H1 (cell line): ENCODE data around the gene CDKN2B-AS1. TPM values are rescaled to one million over a fixed set of nuclear protein-coding genes. Genes with fewer than 3 reads are reported as not detected.

Experiments
- CTCF ChIA-PET: fragments of 300-600 bp; sonication (Branson Sonifier 250); formaldehyde crosslinking; loops from one replicate; lab custom pipeline; 2021; ENCODE audit not compliant: partially characterized antibody; lab: Charles Lee
- POLR2A ChIA-PET: fragments of 300-600 bp; sonication (Branson Sonifier 250); formaldehyde crosslinking; loops from one replicate; lab custom pipeline; 2021; ENCODE audit warnings: inconsistent platforms; ENCODE audit not compliant: partially characterized antibody; lab: Charles Lee
- DNase-seq, 2 experiments: peaks; one replicate each; pipeline versions ENCODE4 v3.0.0 to v3.0.0-alpha.2; 2010 to 2022; ENCODE audit warnings: low spot score in 2 of 2, low read depth in 1 of 2, mixed read lengths in 1 of 2
- FAIRE-seq: peaks from 2 replicates; lab custom pipeline; 2011; peaks lifted over from hg19 to GRCh38; lab: Jason Lieb, UNC
- H2AFZ ChIP-seq: 2 replicates; pipeline ENCODE4 v1.8.1; 2012; ENCODE audit warnings: low read length, inconsistent platforms
- H2AK5ac ChIP-seq: 2 replicates; pipeline ENCODE4 v1.6.1; 2013; ENCODE audit warnings: low read depth, low read length
- H2BK120ac ChIP-seq: replicated peaks from 2 replicates; pipeline ENCODE3; 2013; ENCODE audit warnings: low read depth, low read length, inconsistent platforms
- H2BK12ac ChIP-seq: 2 replicates; pipeline ENCODE4 v1.6.1; 2013; ENCODE audit warnings: low read depth, low read length
- H2BK15ac ChIP-seq: 2 replicates; pipeline ENCODE4 v1.6.1; 2013; ENCODE audit warnings: low read length
- H2BK20ac ChIP-seq: 2 replicates; pipeline ENCODE4 v1.6.1; 2013; ENCODE audit warnings: low read length
- H2BK5ac ChIP-seq: 2 replicates; pipeline ENCODE4 v1.6.1; 2013; ENCODE audit warnings: low read depth, low read length
- H3K14ac ChIP-seq: 2 replicates; pipeline ENCODE4 v1.6.1; 2013; ENCODE audit warnings: inconsistent platforms; ENCODE audit not compliant: insufficient read length
- H3K18ac ChIP-seq: 2 replicates; pipeline ENCODE4 v1.6.1; 2013; ENCODE audit warnings: low read length; ENCODE audit errors: extremely low read depth
- H3K23ac ChIP-seq: 2 replicates; pipeline ENCODE4 v1.6.1; 2013; ENCODE audit warnings: inconsistent platforms; ENCODE audit not compliant: insufficient read length
- H3K23me2 ChIP-seq: 2 replicates; pipeline ENCODE4 v1.6.1; 2013; ENCODE audit warnings: low read depth, low read length
- H3K27ac ChIP-seq: 2 replicates; pipeline ENCODE4 v1.6.1; 2011; ENCODE audit warnings: low read depth, low read length, inconsistent platforms
- H3K27me3 ChIP-seq, 4 experiments: replicated peaks in 1 of 4; 1 replicate in 1 of 4; 2 replicates in 3 of 4; pipeline versions ENCODE4 v1.6.1 to v1.8.1; 2011 to 2013; ENCODE audit warnings: low read length in 3 of 4, mild to moderate bottlenecking in 3 of 4, inconsistent platforms in 2 of 4, mixed read lengths in 2 of 4, moderate library complexity in 1 of 4; ENCODE audit not compliant: control insufficient read depth in 3 of 4, insufficient read depth in 3 of 4; ENCODE audit errors: extremely low read depth in 1 of 4
- H3K36me3 ChIP-seq, 4 experiments: 2 replicates each; pipeline versions ENCODE4 v1.6.1 to v1.8.1; 2011 to 2013; ENCODE audit warnings: mild to moderate bottlenecking in 4 of 4, low read length in 3 of 4, moderate library complexity in 2 of 4, control low read depth in 1 of 4, inconsistent platforms in 1 of 4; ENCODE audit not compliant: insufficient read depth in 4 of 4, control insufficient read depth in 2 of 4
- H3K4ac ChIP-seq: replicated peaks from 2 replicates; pipeline ENCODE3; 2013; ENCODE audit warnings: low read length, low read depth, mixed read lengths, inconsistent platforms; ENCODE audit not compliant: insufficient read length
- H3K4me1 ChIP-seq, 4 experiments: replicated peaks in 1 of 4; 1 replicate in 1 of 4; 2 replicates in 3 of 4; pipeline versions ENCODE4 v1.6.1 to v1.8.1; 2011 to 2013; ENCODE audit warnings: low read length in 3 of 4, inconsistent platforms in 2 of 4, mixed read lengths in 1 of 4; ENCODE audit not compliant: insufficient read depth in 4 of 4, control insufficient read depth in 3 of 4
- H3K4me2 ChIP-seq, 2 experiments: 2 replicates each; pipeline versions ENCODE4 v1.6.1 to v1.8.1; 2011 to 2013; ENCODE audit warnings: low read depth in 2 of 2, low read length in 2 of 2, control low read depth in 1 of 2, inconsistent platforms in 1 of 2, mild to moderate bottlenecking in 1 of 2; ENCODE audit not compliant: insufficient read depth in 1 of 2
- H3K4me3 ChIP-seq, 4 experiments: fragments of 200-600, 300-600 bp in 1 of 4; sonication (generic), shearing (Covaris generic), sonication (Bioruptor Twin) in 1 of 4; 2 replicates each; pipeline versions ENCODE4 v1.5.1 to v1.8.1; 2011 to 2016; ENCODE audit warnings: low read length in 4 of 4, low read depth in 3 of 4, control low read depth in 2 of 4, inconsistent platforms in 2 of 4, mild to moderate bottlenecking in 2 of 4, mixed read lengths in 1 of 4, moderate library complexity in 1 of 4; ENCODE audit not compliant: insufficient read depth in 2 of 4; ENCODE audit errors: extremely low read depth in 1 of 4
- H3K56ac ChIP-seq: replicated peaks from 2 replicates; pipeline ENCODE3; 2013; ENCODE audit warnings: low read depth, mild to moderate bottlenecking, mixed read lengths, low read length, inconsistent platforms; ENCODE audit not compliant: insufficient read length
- H3K79me1 ChIP-seq: 2 replicates; pipeline ENCODE4 v1.6.1; 2013; ENCODE audit warnings: low read depth, low read length, control low read depth
- H3K79me2 ChIP-seq, 2 experiments: 2 replicates each; pipeline versions ENCODE4 v1.6.1 to v1.8.1; 2012 to 2013; ENCODE audit warnings: low read length in 2 of 2, mild to moderate bottlenecking in 2 of 2, inconsistent platforms in 1 of 2; ENCODE audit not compliant: insufficient read depth in 2 of 2, control insufficient read depth in 1 of 2
- H3K9ac ChIP-seq, 4 experiments: replicated peaks in 1 of 4; 1 replicate in 1 of 4; 2 replicates in 3 of 4; pipeline versions ENCODE4 v1.6.1 to v1.8.1; 2011 to 2013; ENCODE audit warnings: low read depth in 3 of 4, low read length in 3 of 4, control low read depth in 2 of 4, mild to moderate bottlenecking in 2 of 4, moderate library complexity in 2 of 4, inconsistent platforms in 1 of 4; ENCODE audit errors: extremely low read depth in 1 of 4
- H3K9me3 ChIP-seq, 2 experiments: 2 replicates each; pipeline versions ENCODE4 v1.6.1 to v1.8.1; 2012 to 2013; ENCODE audit warnings: mild to moderate bottlenecking in 2 of 2, moderate library complexity in 2 of 2, control low read depth in 1 of 2, inconsistent platforms in 1 of 2, low read depth in 1 of 2, low read length in 1 of 2, mixed read lengths in 1 of 2; ENCODE audit not compliant: insufficient read depth in 2 of 2
- H4K20me1 ChIP-seq, 2 experiments: replicated peaks in 1 of 2; 2 replicates each; pipeline versions ENCODE3 to v1.8.1; 2011 to 2013; ENCODE audit warnings: inconsistent platforms in 2 of 2, low read length in 2 of 2, mild to moderate bottlenecking in 1 of 2; ENCODE audit not compliant: insufficient read depth in 2 of 2, control insufficient read depth in 1 of 2
- H4K5ac ChIP-seq: 2 replicates; pipeline ENCODE4 v1.6.1; 2013; ENCODE audit warnings: low read length, low read depth, mixed read lengths, inconsistent platforms; ENCODE audit not compliant: insufficient read length
- H4K8ac ChIP-seq: 2 replicates; pipeline ENCODE4 v1.8.0; 2013; ENCODE audit warnings: mild to moderate bottlenecking, moderate library complexity, low read length, inconsistent platforms; ENCODE audit not compliant: insufficient read depth; ENCODE audit errors: extremely low read depth
- H4K91ac ChIP-seq: replicated peaks from 2 replicates; pipeline ENCODE3; 2013; ENCODE audit warnings: low read length, mixed read lengths, inconsistent platforms; ENCODE audit not compliant: insufficient read length
- ASH2L ChIP-seq: fragments of 200-600, 300-600 bp; sonication (generic); IDR thresholded peaks from one replicate; pipeline ENCODE4 v1.7.1; 2017; ENCODE audit warnings: low read length
- BCL11A ChIP-seq, 2 experiments: IDR thresholded peaks; one replicate each; pipeline ENCODE4 v1.6.1; 2011; ENCODE audit warnings: low read depth in 2 of 2, low read length in 2 of 2, mild to moderate bottlenecking in 2 of 2
- EZH2 ChIP-seq: fragments of 200-600 bp; sonication (generic); IDR thresholded peaks from 2 replicates; pipeline ENCODE4 v1.7.1; 2012; ENCODE audit warnings: low read depth, mild to moderate bottlenecking, moderate library complexity, low read length, inconsistent platforms; ENCODE audit not compliant: severe bottlenecking
- JUND ChIP-seq: IDR thresholded peaks from 2 replicates; pipeline ENCODE4 v1.6.1; 2011; ENCODE audit warnings: mild to moderate bottlenecking, improper control_type of control experiment, low read length
- KDM5A ChIP-seq: fragments of 200-600 bp; IDR thresholded peaks from 2 replicates; pipeline ENCODE4 v1.7.1; 2012; ENCODE audit warnings: mild to moderate bottlenecking, low read length, inconsistent platforms, mixed read lengths
- NANOG ChIP-seq: IDR thresholded peaks from 2 replicates; pipeline ENCODE4 v1.6.1; 2011; ENCODE audit warnings: low read length, low read depth, mild to moderate bottlenecking, inconsistent platforms; ENCODE audit not compliant: insufficient read depth, poor library complexity, severe bottlenecking
- NRF1 ChIP-seq: IDR thresholded peaks from 2 replicates; pipeline ENCODE4 v1.6.1; 2011; ENCODE audit warnings: mild to moderate bottlenecking, low read depth, low read length, improper control_type of control experiment
- RFX5 ChIP-seq: IDR thresholded peaks from 2 replicates; pipeline ENCODE4 v1.6.1; 2011; ENCODE audit warnings: low read depth, low read length, improper control_type of control experiment, borderline replicate concordance
- RNF2 ChIP-seq: fragments of 200-900, 300-1000 bp; sonication (generic); IDR thresholded peaks from 2 replicates; pipeline ENCODE4 v1.7.1; 2016; ENCODE audit warnings: borderline replicate concordance, low read depth, mild to moderate bottlenecking, antibody characterized with exemption, low read length; ENCODE audit not compliant: poor library complexity, severe bottlenecking; ENCODE audit errors: missing control alignments
- SP1 ChIP-seq: IDR thresholded peaks from 2 replicates; pipeline ENCODE4 v1.6.1; 2011; ENCODE audit warnings: low read depth, low read length
- SP2 ChIP-seq: IDR thresholded peaks from 2 replicates; pipeline ENCODE4 v1.6.1; 2012; ENCODE audit warnings: mild to moderate bottlenecking, low read length, inconsistent platforms
- SP4 ChIP-seq: IDR thresholded peaks from 2 replicates; pipeline ENCODE4 v1.6.1; 2012; ENCODE audit warnings: low read length, inconsistent platforms
- TBP ChIP-seq: IDR thresholded peaks from 2 replicates; pipeline ENCODE4 v1.6.1; 2011; ENCODE audit warnings: low read depth, low read length, improper control_type of control experiment
- TEAD4 ChIP-seq: IDR thresholded peaks from 2 replicates; pipeline ENCODE4 v1.6.1; 2012; ENCODE audit warnings: low read depth, low read length, inconsistent platforms, mixed read lengths
- ZNF274 ChIP-seq: IDR thresholded peaks from 2 replicates; pipeline ENCODE4 v1.7.0; 2012; ENCODE audit warnings: low read length, borderline replicate concordance; ENCODE audit errors: extremely low read depth
- whole genome bisulfite sequencing, 2 experiments: shearing (Covaris generic) in 1 of 2; methylation state at CpG; one replicate each; pipeline versions ENCODE4 v1.1.6 to v1.1.7; 2013 to 2015; ENCODE audit warnings: low lambda C conversion rate in 2 of 2, mixed read lengths in 2 of 2, inconsistent platforms in 1 of 2, low coverage in 1 of 2, missing lambda C conversion rate in 1 of 2; ENCODE audit not compliant: insufficient replicate concordance in 2 of 2, insufficient coverage in 1 of 2, insufficient read length in 1 of 2; ENCODE audit errors: extremely low coverage in 1 of 2, missing lambda C conversion rate in 1 of 2; 5-methylcytosine and 5-hydroxymethylcytosine counted together
- polyA plus RNA-seq, 7 experiments: library from polyadenylated mRNA; depleted of rRNA in 3 of 7; stranded (reverse) in 5 of 7; unstranded in 2 of 7; fragments of >200 nt in 5 of 7; fragments of 200-250 nt in 2 of 7; gene quantifications; 1 replicate in 5 of 7; 2 replicates in 1 of 7; 4 replicates in 1 of 7; pipeline versions ENCODE4 v1.2.1 to v1.2.3, GENCODE V29; 2011 to 2013; ENCODE audit warnings: missing spikeins in 2 of 7, mixed read lengths in 2 of 7
- total RNA-seq: library from RNA; stranded (reverse); fragmentation: NEBNext Ultra II Directional; extraction: Animal tissue kit (Norgen Biotek cat#: 25700); gene quantifications from 2 replicates; pipeline ENCODE4 v1.2.1, GENCODE V29; 2021

Gene CDKN2B-AS1
- total and polyA plus RNA-seq, 2 of the 8 experiments (the other 6 are each of a cell fraction or from before 2014, with no cell fraction given) = not detected

GRCh38 chr9:22040760-22041159, 46.2 kb downstream of the CDKN2B-AS1 start:
- WGBS, 2 experiments = 95% methylated on average over 1 of the region's 1 CpG; no CpG with 5 or more reads in 1 of the 2 experiments
- Histone ChIP-seq H4K91ac (no peak overlapping the region), H3K23ac (no peak overlapping the region), H2AK5ac (no peak overlapping the region), H3K4ac (no peak overlapping the region), H2BK12ac (no peak overlapping the region), H2BK20ac (no peak overlapping the region), H3K4me1 (peaks cover 0 to 4% (median 0%) of the 10 kb centered on the region in 4 experiments; a peak in 1 of 7 replicates), H2AFZ (no peak overlapping the region), H3K4me2 (no peak overlapping the region), H3K79me2 (no peaks in the 10 kb centered on the region), H3K14ac (no peak overlapping the region), H3K56ac (no peak overlapping the region), H2BK15ac (no peak overlapping the region), H2BK120ac (no peak overlapping the region), H3K27ac (no peak overlapping the region), H3K79me1 (no peaks in the 10 kb centered on the region), H3K23me2 (no peaks in the 10 kb centered on the region), H3K18ac (no peak overlapping the region), H4K8ac (no peak overlapping the region), H3K4me3 (no peak overlapping the region), H3K9ac (no peak overlapping the region), H4K20me1 (no peaks in the 10 kb centered on the region), H3K27me3 (no peaks in the 10 kb centered on the region), H2BK5ac (no peak overlapping the region), H4K5ac (no peak overlapping the region), H3K36me3 (no peaks in the 10 kb centered on the region), H3K9me3 (no peaks in the 10 kb centered on the region)
- ChIA-PET POLR2A (interaction anchor here (0.6 kb wide), 1 partner anchor 76 kb away, joined by 3 read pairs; no protein-coding TSS in a partner anchor), CTCF (interaction anchor here (0.6 to 4.7 kb wide), 8 partner anchors 8 to 227 kb away, joined by 3 to 32 read pairs (median 7); partner anchors contain the start of gene CDKN2B)
- DNase-seq = no peak
- no peak for FAIRE-seq
- TF ChIP-seq ASH2L (no peak), SP1 (no peak), JUND (no peak), KDM5A (no peak), SP4 (no peak), RFX5 (no peak), SP2 (no peak), ZNF274 (no peak), NRF1 (no peak), BCL11A (IDR thresholded peaks at IDR 0.05; ENCODE audit: low read depth in 2 of 2, low read length in 2 of 2) (no peak), TEAD4 (no peak), EZH2 (no peak), RNF2 (no peak), NANOG (no peak), TBP (no peak)
